HG03060 (cell line): ENCODE data around the gene COPS8.

ENCODE experiments used
- ATAC-seq: cut with Tn5 transposase; IDR thresholded peaks from one replicate; pipeline ENCODE4 v1.9.1; 2021; ENCODE audit warnings: low read depth, moderate number of reproducible peaks; ENCODE audit not compliant: unreplicated experiment

The COPS8 gene

GRCh38 chr2:237129625-237130263 is 44.1 kb downstream of the COPS8 start:
- ATAC-seq, result no peak

GRCh38 chr2:237130562-237131421 is 45.1 kb downstream of the COPS8 start:
- no peak for ATAC-seq

DNA sequence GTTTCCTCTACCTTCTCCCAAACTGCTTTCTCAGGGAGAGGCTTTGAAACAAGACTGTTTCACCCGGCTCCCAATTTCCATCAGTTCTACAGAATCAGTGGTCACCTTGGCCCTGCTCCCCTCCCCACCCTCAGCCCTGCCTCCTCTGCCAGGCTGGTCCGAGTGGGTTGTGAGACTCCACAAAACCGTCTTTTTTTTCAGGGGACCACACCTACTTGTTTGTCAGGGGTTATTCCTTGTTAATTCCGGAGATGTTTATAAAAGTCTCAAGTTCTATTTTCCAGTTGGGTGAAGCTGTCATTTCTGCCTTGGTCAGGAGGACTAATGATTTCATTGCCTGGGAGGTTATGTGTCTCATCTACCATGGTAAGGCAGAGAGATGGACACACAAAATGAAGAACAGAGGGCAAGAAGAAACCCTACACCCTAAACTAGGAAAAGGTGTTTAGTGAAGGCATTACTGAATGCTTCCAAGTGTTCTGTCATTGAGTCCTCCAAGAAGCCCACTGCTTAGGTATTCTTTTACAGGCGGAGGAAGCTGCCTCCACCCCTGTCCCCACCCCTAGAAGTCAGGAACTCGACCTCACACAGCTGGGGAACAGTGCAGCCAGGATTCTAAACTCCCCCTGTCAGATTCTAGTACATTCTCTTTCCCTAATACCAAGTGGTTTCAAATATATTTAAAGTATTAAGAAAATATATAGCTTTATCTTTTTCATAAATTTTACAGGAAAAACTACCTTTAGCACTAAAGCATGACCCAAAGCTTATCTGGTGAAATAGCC is 46.3 kb downstream of the COPS8 start:
- no peak for ATAC-seq

- no peak for ATAC-seq
These were observed 47.1 kb downstream of the COPS8 start for GRCh38 chr2:237132799-237133198.

DNA sequence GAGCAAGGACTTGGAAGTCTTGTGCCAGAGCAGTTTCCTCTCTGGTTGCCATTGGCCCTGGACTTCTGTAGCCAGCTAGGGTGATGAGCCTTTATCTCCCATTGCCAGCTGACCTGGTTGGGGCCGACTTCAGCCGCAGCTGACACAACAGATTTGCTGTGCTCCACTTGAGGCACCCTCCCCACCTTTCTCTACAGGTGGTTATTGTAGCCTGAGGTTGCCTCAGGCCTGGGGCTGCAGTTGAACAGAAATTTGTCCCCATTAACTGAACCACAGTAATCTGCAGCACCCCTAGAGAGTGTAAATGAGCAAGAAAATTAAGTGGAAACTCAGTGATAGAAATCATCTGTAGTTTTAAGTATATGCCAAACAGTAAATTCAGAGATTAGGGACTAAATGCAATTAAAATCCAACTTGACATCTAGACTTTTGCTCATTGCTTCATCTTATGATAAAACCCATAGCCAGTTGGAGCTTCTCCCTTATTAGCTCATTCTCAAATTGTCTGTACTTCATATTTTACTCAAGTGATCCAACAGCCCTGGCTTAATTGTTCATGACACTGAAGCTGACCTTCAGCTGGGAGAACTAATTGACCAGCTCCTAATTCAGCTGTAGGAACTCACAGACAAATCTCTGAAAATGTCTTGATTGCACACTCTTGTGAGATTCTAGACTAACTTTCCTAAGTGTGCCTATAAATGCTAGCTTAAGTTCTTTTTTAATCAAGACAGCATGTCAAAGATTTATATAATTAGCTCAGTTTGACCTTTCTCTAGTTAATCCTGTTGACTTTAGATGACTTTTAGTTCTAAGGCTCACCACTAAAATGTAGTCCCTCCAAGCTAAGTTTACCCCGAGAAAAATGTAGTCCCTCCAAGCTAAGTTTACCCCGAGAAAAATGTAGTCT is 48.9 kb downstream of the COPS8 start:
- no peak for ATAC-seq

DNA sequence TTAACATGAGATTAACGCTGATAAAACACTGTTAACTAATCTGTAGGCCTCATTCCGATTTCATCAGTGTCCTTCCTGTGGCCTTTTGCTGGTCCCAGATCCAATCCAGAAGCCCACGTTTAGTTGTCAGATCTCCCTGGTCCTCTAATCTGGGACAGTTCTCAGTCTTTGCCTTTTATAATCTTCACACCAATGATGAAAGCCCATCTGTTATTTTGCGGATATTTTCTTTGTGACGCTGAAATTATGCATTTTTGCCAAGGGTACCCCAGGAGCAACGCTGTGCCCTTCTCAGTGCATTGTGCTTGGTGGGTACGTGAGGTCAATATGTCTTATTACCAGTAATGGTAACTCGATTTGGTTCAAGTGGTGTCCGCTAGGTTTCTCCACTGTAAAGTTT is 51.1 kb downstream of the COPS8 start:
- no peak for ATAC-seq

DNA sequence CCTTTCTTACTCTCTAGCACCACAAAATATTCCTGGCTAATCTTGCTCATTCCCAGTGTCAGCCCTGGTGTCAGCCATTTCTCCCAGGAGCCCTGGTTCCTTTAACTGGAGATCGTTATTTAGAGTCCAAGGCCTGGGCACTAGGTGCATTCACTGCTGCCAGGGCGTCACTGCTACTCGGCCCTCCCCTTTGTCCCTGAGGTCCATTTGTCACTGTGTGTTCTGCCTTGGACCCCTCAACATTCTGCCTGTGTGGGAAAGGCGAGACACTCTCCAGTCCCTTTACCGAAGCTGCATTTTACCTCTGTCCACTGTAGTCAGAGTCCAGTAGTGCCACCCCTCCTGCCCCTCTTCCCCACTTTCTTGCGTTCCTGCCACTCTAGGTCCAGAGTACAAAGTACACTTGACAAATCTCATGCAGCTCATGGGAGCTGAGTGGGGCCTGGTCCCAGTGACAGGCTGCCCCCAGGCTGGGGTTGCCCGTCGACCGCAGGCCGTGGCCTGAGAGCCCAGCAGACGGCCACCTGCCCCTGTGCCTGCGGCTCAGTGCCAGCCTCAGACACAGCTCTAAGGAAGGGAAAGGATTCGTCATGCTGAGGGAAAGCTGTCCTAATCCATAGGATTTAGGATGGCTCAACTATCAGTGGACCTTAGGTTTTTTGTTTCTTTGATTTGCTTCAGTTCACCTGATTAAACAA is 52.1 kb downstream of the COPS8 start:
- no peak for ATAC-seq

DNA sequence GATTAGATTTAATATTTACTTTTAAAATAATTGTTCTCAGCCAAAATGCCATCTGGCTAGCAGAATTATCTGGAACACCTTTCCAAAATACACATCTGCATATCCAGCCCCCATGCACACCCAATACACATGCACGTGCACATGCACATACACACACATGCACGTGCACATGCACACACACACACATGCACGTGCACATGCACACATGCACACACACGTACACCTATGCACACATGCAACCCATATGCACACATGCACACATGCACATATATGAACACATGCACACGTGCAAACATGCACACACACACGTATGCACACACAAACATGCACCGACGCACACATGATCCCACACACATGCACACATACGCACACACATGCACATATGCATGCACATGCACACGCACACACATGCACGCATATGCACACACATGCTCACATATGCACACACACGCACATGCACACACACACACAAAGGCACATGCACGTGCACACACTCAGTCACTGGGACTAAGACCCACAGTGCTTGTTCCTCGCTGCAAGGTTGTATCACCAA is 53.5 kb downstream of the COPS8 start:
- no peak for ATAC-seq

DNA sequence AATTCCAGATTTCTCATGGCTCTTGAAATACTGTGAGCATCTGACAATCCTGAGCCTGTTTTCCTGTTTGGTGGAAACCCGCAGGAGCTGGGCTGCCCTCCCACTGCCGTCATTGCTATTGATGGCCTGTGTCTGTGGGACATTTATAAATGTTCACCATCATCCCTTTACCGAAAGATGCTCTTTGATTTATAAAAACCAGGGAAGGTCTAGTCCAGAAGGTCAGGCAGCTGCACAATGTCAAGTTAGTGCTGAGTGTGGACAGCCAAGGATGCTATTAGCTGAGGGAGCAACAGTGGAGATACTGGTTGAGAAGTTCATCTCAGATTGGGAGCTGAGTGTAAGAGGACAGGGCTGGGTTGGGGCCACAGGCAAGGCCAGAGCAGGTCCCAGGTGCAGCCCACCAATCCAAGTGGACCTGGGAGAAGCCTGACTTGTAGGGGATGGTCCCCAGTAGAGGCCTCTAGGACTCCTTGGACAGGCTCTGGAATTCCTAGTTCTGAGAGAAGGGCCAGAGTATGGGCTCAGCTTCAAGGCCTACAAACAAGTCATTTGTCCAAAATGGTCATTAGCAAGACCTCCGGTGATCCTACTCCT is 55.1 kb downstream of the COPS8 start:
- ATAC-seq, result no peak

- ATAC-seq, result no peak
These were observed 55.9 kb downstream of the COPS8 start for GRCh38 chr2:237141571-237142051.

GRCh38 chr2:237143118-237143517 is 57.4 kb downstream of the COPS8 start:
- no peak for ATAC-seq

GRCh38 chr2:237143676-237144440 is 58.2 kb downstream of the COPS8 start:
- ATAC-seq, result no peak

DNA sequence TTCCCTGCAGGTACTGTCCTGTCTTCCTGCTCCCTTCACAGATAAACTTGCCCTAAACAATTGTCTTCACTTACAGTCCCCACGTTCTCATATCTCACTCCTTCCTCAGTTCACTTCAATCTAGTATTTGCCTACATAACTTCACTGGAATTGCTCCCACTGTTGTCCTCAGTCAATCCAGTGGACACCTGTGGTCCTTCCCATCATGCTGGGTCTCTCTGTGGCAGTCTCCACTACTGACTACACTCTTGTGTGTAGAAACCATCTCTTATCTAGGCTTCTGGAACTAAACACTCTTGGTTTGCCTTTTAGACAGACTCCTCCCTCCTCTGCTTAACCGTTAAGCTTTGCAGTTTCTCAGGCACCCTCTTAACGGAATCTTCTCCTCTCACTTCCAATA is 58.8 kb downstream of the COPS8 start:
- ATAC-seq, result no peak

- ATAC-seq, result no peak
These were observed 61.6 kb downstream of the COPS8 start for GRCh38 chr2:237147317-237147716.

DNA sequence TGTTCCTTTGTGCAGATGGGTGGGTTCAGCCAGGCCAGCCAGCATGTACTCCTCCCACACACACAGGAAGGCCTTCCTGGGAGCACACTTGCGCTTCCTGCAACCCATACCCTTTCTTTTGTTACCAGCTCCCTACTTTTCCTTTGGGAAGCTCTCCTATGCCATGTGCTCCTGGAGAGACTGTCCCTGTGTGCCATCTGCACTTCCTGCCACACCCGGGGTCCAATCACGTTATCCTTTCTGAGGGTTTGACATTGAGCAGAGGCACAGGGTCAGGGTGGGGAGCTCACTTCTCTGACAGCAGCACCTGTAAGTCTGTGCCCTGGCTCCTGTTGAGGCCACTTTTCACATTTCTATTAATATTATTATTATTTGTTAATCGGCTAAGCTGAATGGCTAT is 62.9 kb downstream of the COPS8 start:
- no peak for ATAC-seq

DNA sequence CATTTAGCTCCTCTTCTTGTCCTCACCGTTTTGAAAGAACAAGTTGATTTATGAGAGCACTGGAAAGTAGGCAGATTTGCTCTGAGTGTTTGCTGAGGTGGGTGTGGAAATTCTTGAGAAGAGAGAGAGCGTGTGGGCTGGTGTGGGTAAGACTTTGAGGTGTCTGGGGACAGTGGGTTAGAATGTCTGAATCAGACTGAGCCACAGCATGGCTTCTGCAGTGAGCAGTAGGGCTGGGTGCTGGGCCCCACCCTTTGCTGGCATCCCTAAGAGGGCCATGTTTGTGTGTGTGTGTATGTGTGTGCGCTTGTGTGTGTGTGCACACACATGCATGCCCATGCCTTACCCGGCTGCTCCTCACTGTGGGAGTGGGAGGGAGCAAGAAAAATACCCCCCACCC is 63.7 kb downstream of the COPS8 start:
- no peak for ATAC-seq
